ENCODE data around the gene GAD1. TPM values are rescaled to one million over a fixed set of nuclear protein-coding genes. Genes with fewer than 3 reads are reported as not detected.

GAD1 gene
- total RNA-seq, 4 donors from 2014 or later: 0.68 to 2.4 TPM; not detected in 2

DNA sequence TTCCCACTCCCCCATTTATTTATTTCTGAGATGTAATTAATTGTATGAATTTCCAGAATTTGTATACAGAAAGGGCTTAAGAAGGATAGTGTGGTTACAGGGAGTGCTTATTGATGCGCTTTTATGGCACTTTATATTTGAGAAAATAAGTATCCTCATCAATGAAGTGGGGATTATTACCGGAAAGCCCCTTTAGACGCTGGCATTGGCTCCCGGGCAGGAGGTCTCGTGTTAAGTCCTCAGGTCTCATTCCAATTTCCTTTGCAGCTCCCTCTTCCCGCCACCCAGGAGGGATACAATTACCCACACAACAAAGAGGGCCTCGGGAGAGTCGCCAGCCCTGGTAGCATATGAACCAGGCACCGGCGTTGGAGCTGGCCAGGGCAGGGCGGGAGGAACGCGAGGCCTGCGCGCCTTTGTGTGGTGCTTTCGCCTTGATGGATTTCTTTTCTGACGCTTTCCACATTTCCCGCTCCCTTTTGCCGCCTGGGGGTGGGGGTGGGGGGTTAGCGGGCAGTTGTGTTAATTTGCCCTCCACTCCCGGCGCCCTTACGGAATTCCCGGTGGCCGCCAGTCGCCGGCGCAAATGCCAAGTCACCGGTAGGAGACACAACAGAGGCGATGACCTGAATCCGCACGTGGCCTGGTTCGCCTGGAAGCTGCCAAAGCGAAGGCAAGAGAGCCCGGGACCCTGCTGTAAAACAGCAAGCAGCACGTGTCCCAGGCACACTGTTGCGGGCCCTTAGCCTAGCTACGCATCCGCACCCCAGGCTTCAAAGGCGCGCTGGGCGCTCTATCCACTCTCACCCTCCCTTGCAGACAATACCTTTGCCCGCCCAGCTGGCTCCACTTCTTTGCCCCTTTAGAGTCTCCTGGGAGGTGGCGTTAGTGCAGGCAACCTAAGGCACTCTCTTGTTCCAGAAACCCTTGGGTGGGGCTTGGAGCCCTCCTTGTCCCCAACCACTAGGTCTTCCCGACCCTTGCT lies 3.3 kb downstream of the GAD1 start:
- TF ChIP-seq, protein P1, sequence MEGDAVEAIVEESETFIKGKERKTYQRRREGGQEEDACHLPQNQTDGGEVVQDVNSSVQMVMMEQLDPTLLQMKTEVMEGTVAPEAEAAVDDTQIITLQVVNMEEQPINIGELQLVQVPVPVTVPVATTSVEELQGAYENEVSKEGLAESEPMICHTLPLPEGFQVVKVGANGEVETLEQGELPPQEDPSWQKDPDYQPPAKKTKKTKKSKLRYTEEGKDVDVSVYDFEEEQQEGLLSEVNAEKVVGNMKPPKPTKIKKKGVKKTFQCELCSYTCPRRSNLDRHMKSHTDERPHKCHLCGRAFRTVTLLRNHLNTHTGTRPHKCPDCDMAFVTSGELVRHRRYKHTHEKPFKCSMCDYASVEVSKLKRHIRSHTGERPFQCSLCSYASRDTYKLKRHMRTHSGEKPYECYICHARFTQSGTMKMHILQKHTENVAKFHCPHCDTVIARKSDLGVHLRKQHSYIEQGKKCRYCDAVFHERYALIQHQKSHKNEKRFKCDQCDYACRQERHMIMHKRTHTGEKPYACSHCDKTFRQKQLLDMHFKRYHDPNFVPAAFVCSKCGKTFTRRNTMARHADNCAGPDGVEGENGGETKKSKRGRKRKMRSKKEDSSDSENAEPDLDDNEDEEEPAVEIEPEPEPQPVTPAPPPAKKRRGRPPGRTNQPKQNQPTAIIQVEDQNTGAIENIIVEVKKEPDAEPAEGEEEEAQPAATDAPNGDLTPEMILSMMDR (IDR thresholded peaks at IDR 0.05; ENCODE audit: low read depth): no peak

DNA sequence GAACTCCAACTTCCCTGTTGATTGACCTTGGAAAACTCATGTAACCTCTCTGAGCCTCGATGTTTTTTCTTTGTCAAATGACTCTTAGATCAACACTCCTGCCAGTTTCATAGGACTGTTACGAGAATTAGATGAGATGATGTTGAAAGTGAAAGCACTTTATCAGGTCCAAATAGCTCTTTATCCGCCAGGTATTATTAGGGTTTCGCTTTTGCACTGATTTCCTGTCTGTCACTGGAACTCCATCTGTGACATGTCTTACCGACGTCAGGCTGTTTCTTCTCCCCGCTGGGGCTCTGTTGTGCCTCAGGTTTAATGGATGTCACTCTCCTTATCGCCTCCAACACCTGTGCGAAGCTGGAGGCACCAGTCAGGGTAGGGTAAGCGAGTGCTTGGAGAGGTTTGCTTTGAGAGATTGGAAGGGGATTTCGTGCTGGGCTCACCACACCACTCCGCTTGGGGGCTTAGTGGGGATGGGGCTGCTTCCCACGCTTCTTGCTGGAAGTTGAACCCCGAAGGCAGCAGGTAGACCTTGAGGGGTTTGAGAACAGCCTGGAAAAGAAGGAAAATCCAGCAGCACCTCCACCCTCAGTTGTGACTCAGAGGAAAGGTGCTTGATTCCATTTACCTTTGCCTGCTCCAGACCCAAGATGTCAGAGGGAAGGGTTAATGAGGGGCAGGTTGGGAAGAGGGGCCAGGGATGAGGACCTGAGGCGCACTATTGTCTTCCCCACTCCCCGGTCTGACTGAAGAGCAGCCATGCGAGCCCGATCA lies 4.3 kb downstream of the GAD1 start:
- TF ChIP-seq, protein P1 (IDR thresholded peaks at IDR 0.05; ENCODE audit: low read depth): no peak

DNA sequence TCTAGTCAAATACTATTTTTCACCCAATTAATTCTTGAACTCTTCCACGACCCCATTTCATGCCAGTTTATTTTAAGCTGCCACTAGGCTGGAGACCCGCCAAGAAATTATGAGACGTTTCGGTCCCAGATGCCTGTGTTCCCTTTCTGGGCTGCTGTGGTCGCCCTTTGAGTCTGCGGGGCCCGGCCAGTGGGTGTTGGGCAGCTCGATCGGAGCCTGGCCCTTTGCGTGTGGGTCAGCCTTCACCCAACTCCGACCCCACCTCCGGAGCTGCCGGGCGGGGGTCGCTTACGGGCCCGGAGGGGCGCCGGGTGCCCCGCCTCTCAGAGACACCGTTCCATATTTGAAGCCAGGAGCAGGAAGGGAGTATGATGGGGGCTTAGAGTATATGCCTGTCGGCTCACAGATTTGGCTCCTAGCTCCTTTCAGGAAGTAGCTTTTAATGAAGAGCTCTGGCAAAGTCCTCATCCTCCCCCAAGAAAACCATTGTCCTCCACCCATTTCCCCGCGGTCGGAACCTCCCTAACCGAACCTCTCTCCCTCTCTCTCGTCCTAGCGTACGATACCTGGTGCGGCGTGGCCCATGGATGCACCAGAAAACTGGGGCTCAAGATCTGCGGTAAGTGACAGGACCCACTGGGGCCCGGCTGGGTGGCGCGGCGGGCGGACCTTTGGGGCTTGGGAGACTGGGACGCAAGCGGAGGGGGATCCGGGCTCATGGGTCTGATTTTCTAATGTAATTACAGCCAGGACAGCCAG lies 5.0 kb downstream of the GAD1 start:
- TF ChIP-seq, protein P1 (IDR thresholded peaks at IDR 0.05; ENCODE audit: low read depth): no peak

DNA sequence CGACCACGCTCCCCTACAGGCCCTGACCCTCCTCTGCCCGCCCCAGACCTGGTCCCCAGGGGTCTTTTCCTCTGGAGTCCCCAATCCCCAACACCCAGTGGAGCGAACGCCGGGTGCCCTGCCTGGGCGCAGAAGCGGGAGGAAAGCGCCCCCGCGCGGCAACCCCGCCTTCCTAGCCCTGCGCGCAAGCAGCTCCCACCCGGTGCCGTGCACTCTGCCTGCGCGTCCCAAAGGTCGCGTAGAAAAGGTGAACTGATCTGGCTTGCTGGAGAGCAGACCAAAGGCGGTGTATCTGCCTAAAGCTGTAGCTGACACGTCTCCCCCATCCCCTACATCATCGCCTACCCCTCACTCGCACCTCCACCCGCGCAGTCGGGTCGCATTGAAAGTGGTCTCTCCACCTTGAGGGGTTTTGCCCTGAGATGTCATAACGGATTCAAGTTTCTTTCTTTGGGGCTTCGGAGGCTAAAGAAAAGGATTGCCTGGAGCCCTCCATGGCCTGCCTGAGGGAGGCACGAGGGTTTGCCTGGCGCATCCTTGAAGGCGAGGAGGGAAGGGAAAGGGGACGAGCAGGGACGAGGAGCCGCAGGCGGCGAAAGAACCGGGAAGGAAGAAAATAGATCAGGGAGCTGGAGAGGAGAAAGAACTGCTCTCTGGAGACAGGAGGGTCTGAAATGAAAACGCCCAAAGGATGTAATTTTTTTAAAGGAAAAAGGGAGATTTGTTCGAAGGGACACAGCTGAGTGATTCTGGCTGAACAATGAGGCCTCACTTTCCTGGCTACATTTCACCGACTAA lies 5.8 kb downstream of the GAD1 start:
- TF ChIP-seq, protein P1 (IDR thresholded peaks at IDR 0.05; ENCODE audit: low read depth): no peak

DNA sequence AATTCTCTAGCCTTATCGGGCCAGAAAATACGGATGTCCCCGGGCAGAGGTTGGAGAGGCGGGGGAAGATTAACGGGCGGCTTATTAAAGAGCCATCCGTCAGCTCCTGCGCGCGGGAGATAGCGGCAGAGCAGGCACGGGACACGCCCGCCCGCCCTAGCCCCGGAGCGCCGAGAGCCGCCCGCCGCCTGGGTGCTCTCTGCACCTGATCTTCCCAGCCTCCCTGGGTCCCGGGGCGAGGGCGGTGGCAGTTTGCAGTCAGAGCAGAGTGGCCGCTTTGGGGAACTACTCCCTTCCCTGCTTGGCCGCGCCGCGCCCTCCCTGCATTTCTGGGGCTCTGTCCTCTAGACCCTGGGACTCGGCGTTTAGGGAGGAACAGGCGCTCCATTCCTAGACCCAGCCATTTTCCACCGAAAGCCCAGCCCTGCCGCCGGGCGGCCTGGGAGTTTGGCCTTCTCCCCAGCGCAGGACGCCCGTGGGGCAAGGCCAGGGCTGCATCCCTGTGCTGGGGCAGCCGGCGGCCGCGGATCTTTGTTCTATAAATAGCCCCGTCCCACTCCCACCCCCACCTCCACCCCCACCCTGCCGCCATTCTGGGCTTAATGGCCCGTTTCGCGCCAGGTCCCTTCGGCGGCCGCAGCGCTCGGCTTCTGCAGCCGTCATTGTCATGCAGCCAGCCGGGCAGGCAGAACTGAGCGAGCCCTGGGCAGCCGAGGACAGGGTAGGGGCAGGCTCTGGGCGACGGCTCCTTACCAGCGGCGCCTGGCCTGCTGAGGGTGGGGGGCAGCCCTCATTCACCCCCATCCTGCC lies 6.6 kb downstream of the GAD1 start:
- TF ChIP-seq, protein P1 (IDR thresholded peaks at IDR 0.05; ENCODE audit: low read depth): no peak

DNA sequence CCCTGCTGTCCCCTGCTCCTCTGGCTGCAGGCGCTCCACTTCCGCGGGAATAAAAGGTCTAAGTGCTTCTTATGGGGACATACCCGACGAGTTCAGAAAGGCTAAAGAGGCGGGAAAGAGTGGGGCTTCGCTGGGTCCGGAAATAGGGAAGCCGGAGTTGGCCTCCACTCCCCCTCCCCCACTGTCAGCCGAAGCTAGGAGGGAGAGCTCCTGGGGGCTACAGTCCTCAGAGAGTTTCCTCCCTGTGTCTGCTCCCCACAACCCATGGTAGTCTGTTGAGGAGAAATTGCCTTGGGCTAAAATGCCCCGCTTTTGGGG lies 7.2 kb downstream of the GAD1 start:
- TF ChIP-seq, protein P1 (IDR thresholded peaks at IDR 0.05; ENCODE audit: low read depth): no peak
